OCI-LY3 (cell line): Measurements from ENCODE around the gene RAMP1.

Experiments
- H2AFZ ChIP-seq: fragments of 200-600, 300-600 bp; shearing (Covaris generic); 2 replicates; pipeline ENCODE4 v1.6.0; 2014; ENCODE audit warnings: antibody characterized with exemption, low read depth, low read length
- H3K27ac ChIP-seq: fragments of 200-600, 300-600 bp; sonication (generic); 2 replicates; pipeline ENCODE4 v1.5.1; 2014; ENCODE audit warnings: mild to moderate bottlenecking, low read length, moderate library complexity, mixed read lengths
- H3K27me3 ChIP-seq: fragments of 200-600, 300-600 bp; sonication (generic); 2 replicates; pipeline ENCODE4 v1.6.1; 2014; ENCODE audit warnings: low read depth, low read length, mixed read lengths
- H3K36me3 ChIP-seq: fragments of 200-600, 300-600 bp; sonication (generic); replicated peaks from 2 replicates; pipeline ENCODE3; 2014; ENCODE audit warnings: low read depth, low read length, mixed read lengths
- H3K4me1 ChIP-seq: fragments of 300-600, 200-600 bp; sonication (generic); 2 replicates; pipeline ENCODE4 v1.6.1; 2014; ENCODE audit warnings: low read length, mixed read lengths
- H3K4me2 ChIP-seq: fragments of 200-600, 300-600 bp; sonication (generic); 2 replicates; pipeline ENCODE4 v1.6.1; 2014; ENCODE audit warnings: low read length, mixed read lengths
- H3K4me3 ChIP-seq: fragments of 300-600, 200-600 bp; sonication (generic); 2 replicates; pipeline ENCODE4 v1.5.1; 2014; ENCODE audit warnings: antibody characterized with exemption, mild to moderate bottlenecking, low read length, moderate library complexity
- H3K79me2 ChIP-seq: fragments of 300-600, 200-600 bp; shearing (Covaris generic); 2 replicates; pipeline ENCODE4 v1.6.1; 2014; ENCODE audit warnings: mild to moderate bottlenecking, low read length, mixed read lengths
- H3K9ac ChIP-seq: fragments of 300-600, 200-600 bp; shearing (Covaris generic); 2 replicates; pipeline ENCODE4 v1.6.0; 2014; ENCODE audit warnings: mild to moderate bottlenecking, low read length, moderate library complexity
- H3K9me3 ChIP-seq: fragments of 200-600, 300-600 bp; shearing (Covaris generic); 2 replicates; pipeline ENCODE4 v1.6.1; 2014; ENCODE audit warnings: low read length, mixed read lengths; ENCODE audit not compliant: insufficient read depth
- H4K20me1 ChIP-seq: fragments of 200-600, 300-600 bp; sonication (generic); 2 replicates; pipeline ENCODE4 v1.6.1; 2016; ENCODE audit warnings: low read length, mixed read lengths; ENCODE audit not compliant: insufficient read depth
- CTCF ChIP-seq: fragments of 200-600, 300-600 bp; sonication (generic); IDR thresholded peaks from 2 replicates; pipeline ENCODE4 v1.5.1; 2014; ENCODE audit warnings: antibody characterized with exemption, low read length, low read depth
- EZH2phosphoT487 ChIP-seq: fragments of 200-600 bp; shearing (Covaris generic); IDR thresholded peaks from 2 replicates; pipeline ENCODE4 v1.6.1; 2018; ENCODE audit warnings: antibody characterized with exemption, mixed run types, low read depth

RAMP1 gene

GRCh38 chr2:237862528-237862895 lies 3.1 kb downstream of the RAMP1 start:
- no peak overlapping the region for H3K27ac ChIP-seq
- no peaks in the 10 kb centered on the region for H3K9me3 ChIP-seq
- TF ChIP-seq CTCF = no peak
- no peak for TF ChIP-seq EZH2phosphoT487
- H4K20me1 ChIP-seq = no peaks in the 10 kb centered on the region
- H3K4me3 ChIP-seq = no peak overlapping the region
- H3K79me2 ChIP-seq = no peaks in the 10 kb centered on the region
- H3K4me2 ChIP-seq = no peak overlapping the region
- H3K36me3 ChIP-seq = no peaks in the 10 kb centered on the region
- no peak overlapping the region for H2AFZ ChIP-seq
- no peaks in the 10 kb centered on the region for H3K27me3 ChIP-seq
- H3K4me1 ChIP-seq = peaks cover 26% of the 10 kb centered on the region
- no peak overlapping the region for H3K9ac ChIP-seq

GRCh38 chr2:237863102-237863511 lies 3.7 kb downstream of the RAMP1 start:
- Histone ChIP-seq H3K9me3 (no peaks in the 10 kb centered on the region), H2AFZ (no peak overlapping the region), H3K27me3 (no peaks in the 10 kb centered on the region), H3K79me2 (no peaks in the 10 kb centered on the region), H3K36me3 (no peaks in the 10 kb centered on the region), H3K4me2 (no peak overlapping the region), H3K4me3 (no peak overlapping the region), H3K27ac (no peak overlapping the region), H4K20me1 (no peaks in the 10 kb centered on the region), H3K9ac (no peak overlapping the region), H3K4me1 (peaks cover 31% of the 10 kb centered on the region)
- TF ChIP-seq CTCF (no peak), EZH2phosphoT487 (no peak)

GRCh38 chr2:237863689-237864443 lies 4.4 kb downstream of the RAMP1 start:
- Histone ChIP-seq H4K20me1 (no peaks in the 10 kb centered on the region), H3K4me1 (peaks cover 34% of the 10 kb centered on the region), H3K4me3 (no peak overlapping the region), H3K9ac (no peak overlapping the region), H3K27ac (no peak overlapping the region), H3K79me2 (no peaks in the 10 kb centered on the region), H3K27me3 (no peaks in the 10 kb centered on the region), H3K36me3 (no peaks in the 10 kb centered on the region), H2AFZ (no peak overlapping the region), H3K4me2 (no peak overlapping the region), H3K9me3 (no peaks in the 10 kb centered on the region)
- TF ChIP-seq CTCF (no peak), EZH2phosphoT487 (no peak)

- Histone ChIP-seq H3K4me2 (no peak overlapping the region), H3K9ac (no peak overlapping the region), H3K4me3 (no peak overlapping the region), H3K79me2 (no peaks in the 10 kb centered on the region), H3K27ac (no peak overlapping the region), H3K9me3 (no peaks in the 10 kb centered on the region), H2AFZ (no peak overlapping the region), H3K4me1 (peaks cover 39% of the 10 kb centered on the region), H3K27me3 (no peaks in the 10 kb centered on the region), H4K20me1 (no peaks in the 10 kb centered on the region), H3K36me3 (no peaks in the 10 kb centered on the region)
- TF ChIP-seq CTCF = no peak
- TF ChIP-seq EZH2phosphoT487 = no peak
Measured at GRCh38 chr2:237864444-237864931, 5.1 kb downstream of the RAMP1 start.
